ENCODE measurements around the gene FER.
"Not testable (repeated sequence)": the region's sequence is repeated elsewhere in the genome, so short reads cannot be mapped to it uniquely, and the experiment has no call there.

Gene FER
- total RNA-seq, result 17.5 to 41.5 (median 26.9) reads per million in 9 experiments

DNA sequence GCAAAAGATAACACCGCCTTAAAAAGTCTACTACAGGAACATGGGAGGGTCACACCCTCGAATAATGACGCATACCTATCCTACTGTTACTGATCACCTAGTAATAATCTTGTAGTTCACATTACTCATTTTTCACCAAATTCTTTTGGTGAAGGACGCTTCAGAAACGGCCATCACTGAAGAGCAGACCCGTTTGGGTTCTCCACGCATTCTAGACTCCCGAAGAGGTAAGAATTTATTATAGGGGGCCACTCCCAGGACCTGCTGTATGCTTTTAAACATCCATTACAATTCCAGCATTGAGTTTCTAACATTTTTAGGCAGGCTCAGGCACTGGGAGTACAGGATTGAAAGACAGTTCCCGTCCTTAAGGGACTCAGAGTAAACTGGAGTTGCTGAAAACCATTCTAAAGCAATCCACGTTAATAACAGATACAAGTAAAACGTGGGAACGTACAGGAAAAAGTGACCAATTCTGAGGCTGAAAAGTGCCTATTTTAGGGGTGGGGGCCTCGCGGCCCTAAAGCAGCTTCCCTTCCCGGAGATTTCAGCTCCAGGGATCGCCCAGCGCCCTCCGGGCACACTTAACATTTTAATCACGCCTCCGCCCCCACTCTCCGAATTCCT lies at the start of gene FER:
Gene FER, plus strand, starts transcription at position 124 of the 627 bp plus-strand sequence. CDS start 50,286 bp downstream, outside the sequence.
- ATAC-seq (replicated peaks) (peak; percentile 44), DNase-seq (peak; percentile 35 to 43 (median 39))
- Mint-ChIP-seq H3K27me3 (peaks cover 0 to 10% of the 10 kb centered on the region in 2 donors), H3K9me3 (no peaks in the 10 kb centered on the region), H3K27ac (peak within 1 kb of the TSS; percentile 91 to 95), H3K4me3 (peak within 1 kb of the TSS; percentile 88 to 92), H3K36me3 (ENCODE audit: insufficient read depth) (peaks cover 24% of the 10 kb centered on the region), H3K4me1 (ENCODE audit: low read depth in 2 of 2) (peaks cover 6 to 10% of the 10 kb centered on the region in 2 donors)

GRCh38 chr5:108700388-108700787 lies 47.3 kb upstream of the FER start:
- not testable (repeated sequence) for H3K27me3 Mint-ChIP-seq; H3K9me3 Mint-ChIP-seq; ATAC-seq (replicated peaks); H3K36me3 Mint-ChIP-seq (ENCODE audit: insufficient read depth); H3K27ac Mint-ChIP-seq; H3K4me1 Mint-ChIP-seq (ENCODE audit: low read depth in 2 of 2); H3K4me3 Mint-ChIP-seq; DNase-seq

DNA sequence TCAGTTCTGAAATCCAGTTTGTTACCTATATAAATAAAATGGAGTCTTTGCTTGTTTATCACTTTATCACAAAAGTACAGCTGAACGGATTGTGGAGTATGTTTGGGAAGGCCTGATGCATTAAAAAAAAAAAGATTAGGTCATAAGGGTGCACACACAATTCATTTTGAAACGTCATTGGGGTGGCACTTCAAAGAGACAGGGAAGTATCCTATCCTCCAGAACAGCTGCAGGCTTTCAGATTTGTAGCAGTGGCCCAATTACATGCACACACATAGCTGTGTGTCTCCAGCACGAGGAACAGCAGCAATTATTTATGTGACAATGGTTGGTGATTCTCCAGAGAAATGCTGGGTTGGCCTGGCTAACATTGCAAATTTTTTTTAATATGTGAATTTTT lies 46.8 kb upstream of the FER start:
- no peak overlapping the region for H3K27ac Mint-ChIP-seq
- H3K9me3 Mint-ChIP-seq, result no peaks in the 10 kb centered on the region
- no peak for DNase-seq
- H3K27me3 Mint-ChIP-seq, result peaks cover 0 to 9% of the 10 kb centered on the region in 2 donors
- peaks cover 0 to 6% of the 10 kb centered on the region in 2 donors for H3K4me1 Mint-ChIP-seq (ENCODE audit: low read depth in 2 of 2)
- ATAC-seq (replicated peaks), result no peak
- no peak overlapping the region for H3K4me3 Mint-ChIP-seq
- no peaks in the 10 kb centered on the region for H3K36me3 Mint-ChIP-seq (ENCODE audit: insufficient read depth)

- H3K36me3 Mint-ChIP-seq (ENCODE audit: insufficient read depth), result no peaks in the 10 kb centered on the region
Measured at GRCh38 chr5:108702546-108702945, 45.2 kb upstream of the FER start.

DNA sequence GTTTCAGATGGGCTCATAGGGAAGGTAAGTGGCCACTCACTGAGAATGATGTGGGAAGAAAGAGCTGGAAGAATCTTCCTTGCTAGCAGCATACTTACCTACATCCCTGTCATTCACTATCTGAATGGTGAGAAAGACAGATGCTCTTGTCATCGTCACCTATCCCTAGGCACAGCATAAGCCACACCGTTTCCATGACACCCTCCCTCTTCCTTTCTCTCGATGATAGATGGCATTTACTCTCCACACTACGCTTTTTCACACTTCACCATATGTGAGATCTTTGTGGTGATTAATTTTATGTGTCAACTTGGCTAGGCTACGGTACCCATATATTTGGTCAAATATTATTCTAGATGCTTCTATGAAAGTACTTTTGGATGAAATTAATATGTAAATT lies 44.4 kb upstream of the FER start:
- H3K27ac Mint-ChIP-seq, result no peak overlapping the region
- ATAC-seq (replicated peaks), result peak; percentile 83

More at GRCh38 chr5:108702546-108702945, 45.2 kb upstream of the FER start:
- DNase-seq, result no peak
- Mint-ChIP-seq H3K9me3 (no peaks in the 10 kb centered on the region), H3K4me1 (ENCODE audit: low read depth in 2 of 2) (peaks cover 0 to 6% of the 10 kb centered on the region in 2 donors), H3K27me3 (peaks cover 6 to 9% of the 10 kb centered on the region in 2 donors), H3K27ac (no peak overlapping the region), H3K4me3 (no peak overlapping the region)
- ATAC-seq (replicated peaks), result no peak

GRCh38 chr5:108707141-108707540 lies 40.6 kb upstream of the FER start:
- Mint-ChIP-seq H3K4me3 (no peak overlapping the region), H3K36me3 (ENCODE audit: insufficient read depth) (no peaks in the 10 kb centered on the region), H3K4me1 (ENCODE audit: low read depth in 2 of 2) (peaks cover 0 to 6% of the 10 kb centered on the region in 2 donors), H3K27ac (no peak overlapping the region), H3K9me3 (no peaks in the 10 kb centered on the region), H3K27me3 (peaks cover 22 to 29% of the 10 kb centered on the region in 2 donors)
- DNase-seq (no peak), ATAC-seq (replicated peaks) (no peak)

More for the DNA sequence above, 44.4 kb upstream of the FER start:
- H3K27me3 Mint-ChIP-seq, result peaks cover 9% of the 10 kb centered on the region in 2 donors
- no peaks in the 10 kb centered on the region for H3K9me3 Mint-ChIP-seq
- no peak for DNase-seq
- H3K4me1 Mint-ChIP-seq (ENCODE audit: low read depth in 2 of 2), result peaks cover 0 to 6% of the 10 kb centered on the region in 2 donors
- no peaks in the 10 kb centered on the region for H3K36me3 Mint-ChIP-seq (ENCODE audit: insufficient read depth)
- H3K4me3 Mint-ChIP-seq, result no peak overlapping the region

DNA sequence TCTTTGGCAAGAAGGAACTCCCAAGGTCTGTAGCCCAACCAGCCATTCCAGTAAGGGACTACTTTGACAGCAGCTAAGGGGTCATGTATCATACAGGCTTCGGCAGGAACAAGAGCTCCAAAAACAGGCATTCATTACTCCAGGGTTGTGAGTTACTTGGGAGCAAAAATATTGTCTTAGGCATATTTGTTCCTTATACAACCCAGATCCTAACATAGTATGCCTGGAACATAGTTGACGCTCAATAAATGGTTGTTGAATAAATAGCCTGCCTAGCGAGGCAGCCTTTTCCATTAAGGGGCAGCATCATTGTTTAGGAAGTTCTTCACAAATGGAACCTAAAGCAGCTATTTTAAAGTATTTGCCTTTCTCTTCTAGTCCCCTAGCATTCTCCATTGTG lies 35.8 kb upstream of the FER start:
- Mint-ChIP-seq H3K36me3 (ENCODE audit: insufficient read depth) (no peaks in the 10 kb centered on the region), H3K27me3 (peaks cover 36 to 42% of the 10 kb centered on the region in 2 donors), H3K27ac (no peak overlapping the region), H3K4me3 (no peak overlapping the region), H3K4me1 (ENCODE audit: low read depth in 2 of 2) (no peaks in the 10 kb centered on the region), H3K9me3 (no peaks in the 10 kb centered on the region)
- no peak for DNase-seq
- no peak for ATAC-seq (replicated peaks)

- no peak overlapping the region for H3K4me3 Mint-ChIP-seq
- H3K27ac Mint-ChIP-seq, result no peak overlapping the region
- no peaks in the 10 kb centered on the region for H3K9me3 Mint-ChIP-seq
- DNase-seq (no peak), ATAC-seq (replicated peaks) (no peak)
- no peaks in the 10 kb centered on the region for H3K36me3 Mint-ChIP-seq (ENCODE audit: insufficient read depth)
- peaks cover 24 to 32% of the 10 kb centered on the region in 2 donors for H3K27me3 Mint-ChIP-seq
- no peaks in the 10 kb centered on the region for H3K4me1 Mint-ChIP-seq (ENCODE audit: low read depth in 2 of 2)
Measured at GRCh38 chr5:108715408-108715807, 32.3 kb upstream of the FER start.

GRCh38 chr5:108720391-108720790 lies 27.3 kb upstream of the FER start:
- DNase-seq (no peak), ATAC-seq (replicated peaks) (no peak)
- H3K4me1 Mint-ChIP-seq (ENCODE audit: low read depth in 2 of 2), result no peaks in the 10 kb centered on the region
- H3K4me3 Mint-ChIP-seq, result no peak overlapping the region
- H3K27me3 Mint-ChIP-seq, result peaks cover 3 to 6% of the 10 kb centered on the region in 2 donors
- no peak overlapping the region for H3K27ac Mint-ChIP-seq
- H3K9me3 Mint-ChIP-seq, result no peaks in the 10 kb centered on the region
- no peaks in the 10 kb centered on the region for H3K36me3 Mint-ChIP-seq (ENCODE audit: insufficient read depth)

DNA sequence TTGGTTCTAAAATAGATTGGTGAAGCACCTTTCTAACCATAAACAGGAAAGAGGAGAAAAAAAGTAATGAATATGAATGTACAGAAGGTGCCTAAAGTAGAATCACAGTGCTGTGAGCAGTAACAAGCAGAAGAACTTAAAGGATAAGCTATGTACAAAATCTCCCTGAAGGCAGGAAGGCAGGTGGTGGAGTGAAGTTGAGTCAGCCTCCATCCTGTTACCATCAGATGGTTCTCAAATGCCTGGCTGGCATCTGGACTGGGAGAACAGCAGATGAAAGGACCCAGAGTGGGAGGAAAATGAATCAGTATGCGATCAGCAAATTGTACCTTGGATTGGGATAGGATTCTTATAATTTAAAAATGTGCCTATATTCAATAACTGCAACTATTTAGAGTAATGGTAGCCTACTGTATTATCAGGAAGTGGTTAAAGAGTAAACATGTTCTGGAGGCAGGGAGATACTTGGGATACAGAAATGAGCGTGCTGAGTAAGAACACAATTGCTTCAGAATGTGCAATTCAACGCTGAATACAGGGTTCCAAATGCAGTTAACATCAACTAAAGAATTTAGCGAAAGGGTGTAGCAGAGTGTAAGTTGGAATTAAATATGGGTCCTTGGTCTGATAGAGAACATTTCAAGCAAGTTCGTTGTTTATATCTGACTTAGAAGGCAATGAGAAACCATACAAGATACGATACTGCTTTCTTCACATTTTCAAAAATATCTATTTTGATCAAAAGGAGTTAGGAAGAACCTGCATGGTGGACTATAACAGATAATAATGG lies 21.1 kb upstream of the FER start:
- H3K27ac Mint-ChIP-seq, result peak overlapping the region; percentile 57 to 61
- ATAC-seq (replicated peaks) (no peak), DNase-seq (no peak)
- H3K9me3 Mint-ChIP-seq, result no peaks in the 10 kb centered on the region
- H3K36me3 Mint-ChIP-seq (ENCODE audit: insufficient read depth), result peaks cover 4% of the 10 kb centered on the region
- H3K4me3 Mint-ChIP-seq, result peak overlapping the region; percentile 78 to 82
- peaks cover 0 to 8% of the 10 kb centered on the region in 2 donors for H3K27me3 Mint-ChIP-seq
- peaks cover 13 to 16% of the 10 kb centered on the region in 2 donors for H3K4me1 Mint-ChIP-seq (ENCODE audit: low read depth in 2 of 2)

DNA sequence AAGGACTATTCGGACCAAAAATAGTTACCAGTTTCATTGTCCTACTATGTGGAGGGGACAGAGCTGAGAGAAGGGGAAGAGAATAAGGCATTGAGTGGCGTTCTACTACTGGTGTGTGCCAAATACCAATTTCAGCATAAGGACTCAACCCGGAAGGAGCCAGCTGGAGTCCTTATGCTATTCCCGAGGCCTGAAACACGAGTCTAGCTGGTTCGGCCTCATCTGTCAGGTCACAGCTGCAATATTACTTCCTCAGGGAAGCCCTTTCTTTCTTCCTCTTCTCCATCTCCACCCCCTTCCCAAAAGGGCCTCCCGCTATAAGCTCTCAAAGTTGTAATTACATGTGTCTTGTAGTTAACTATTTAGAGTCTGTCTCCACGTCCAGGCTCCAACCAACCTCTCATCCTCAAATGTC lies 20.5 kb upstream of the FER start:
- Mint-ChIP-seq H3K9me3 (no peaks in the 10 kb centered on the region), H3K27ac (peak overlapping the region; percentile 93 to 95), H3K4me3 (peak overlapping the region; percentile 78 to 82), H3K27me3 (peaks cover 0 to 7% of the 10 kb centered on the region in 2 donors), H3K36me3 (ENCODE audit: insufficient read depth) (peaks cover 4% of the 10 kb centered on the region), H3K4me1 (ENCODE audit: low read depth in 2 of 2) (peaks cover 13 to 16% of the 10 kb centered on the region in 2 donors)
- ATAC-seq (replicated peaks) (no peak), DNase-seq (no peak)

GRCh38 chr5:108727651-108728565 lies 19.8 kb upstream of the FER start:
- H3K36me3 Mint-ChIP-seq (ENCODE audit: insufficient read depth), result peaks cover 4% of the 10 kb centered on the region
- DNase-seq (peak; percentile 36 to 44 (median 39)), ATAC-seq (replicated peaks) (peak; percentile 77)
- H3K27me3 Mint-ChIP-seq, result peaks cover 0 to 13% of the 10 kb centered on the region in 2 donors
- H3K4me1 Mint-ChIP-seq (ENCODE audit: low read depth in 2 of 2), result peaks cover 13 to 16% of the 10 kb centered on the region in 2 donors
- H3K4me3 Mint-ChIP-seq, result peak overlapping the region; percentile 78 to 82
- no peaks in the 10 kb centered on the region for H3K9me3 Mint-ChIP-seq
- peak overlapping the region; percentile 93 to 95 for H3K27ac Mint-ChIP-seq

Data from effector memory CD8-positive, alpha-beta T cell (primary cell).